Embryonic facial prominence (tissue), 1 donor: ENCODE data around the gene MTFMT.
"Not testable (repeated sequence)": the region's sequence is repeated elsewhere in the genome, so short reads cannot be mapped to it uniquely, and the experiment has no call there.

Experiments used
- DNase-seq: peaks from one replicate; pipeline ENCODE4 v3.0.0-alpha.2; 2016; ENCODE audit errors: extremely low spot score

Gene MTFMT

GRCh38 chr15:65028921-65029735, at the start of gene MTFMT:
Gene MTFMT, minus strand, starts transcription at chr15:65029639. Its CDS starts 26 bp downstream, at chr15:65029613.
- peak; percentile 39 for DNase-seq

DNA sequence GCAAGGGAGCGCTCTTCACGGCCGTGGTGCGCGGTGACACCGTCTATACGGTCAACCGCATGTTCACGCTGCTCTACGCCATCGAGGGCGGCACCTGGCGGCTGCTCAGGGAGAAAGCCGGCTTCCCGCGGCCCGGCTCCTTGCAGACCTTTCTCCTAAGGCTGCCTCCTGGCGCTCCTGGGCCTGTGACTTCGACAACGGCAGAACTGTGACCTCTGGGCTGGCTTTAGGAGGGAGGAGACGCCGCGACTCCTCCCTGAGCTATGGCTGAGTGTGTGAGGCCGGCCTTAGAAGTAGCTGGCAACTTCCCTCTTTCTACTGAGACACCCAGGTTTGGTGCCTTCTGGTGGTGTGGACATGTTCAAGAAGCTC, 48.5 kb upstream of the MTFMT start:
- DNase-seq, result no peak

- DNase-seq, result no peak
Measured at GRCh38 chr15:65077291-65077980, 48.0 kb upstream of the MTFMT start.

- DNase-seq, result no peak
Measured at GRCh38 chr15:65076486-65077290, 47.2 kb upstream of the MTFMT start, which contains the start of gene KBTBD13. Gene KBTBD13, plus strand, starts transcription at chr15:65076746. Its CDS starts 70 bp downstream, at chr15:65076816.

DNA sequence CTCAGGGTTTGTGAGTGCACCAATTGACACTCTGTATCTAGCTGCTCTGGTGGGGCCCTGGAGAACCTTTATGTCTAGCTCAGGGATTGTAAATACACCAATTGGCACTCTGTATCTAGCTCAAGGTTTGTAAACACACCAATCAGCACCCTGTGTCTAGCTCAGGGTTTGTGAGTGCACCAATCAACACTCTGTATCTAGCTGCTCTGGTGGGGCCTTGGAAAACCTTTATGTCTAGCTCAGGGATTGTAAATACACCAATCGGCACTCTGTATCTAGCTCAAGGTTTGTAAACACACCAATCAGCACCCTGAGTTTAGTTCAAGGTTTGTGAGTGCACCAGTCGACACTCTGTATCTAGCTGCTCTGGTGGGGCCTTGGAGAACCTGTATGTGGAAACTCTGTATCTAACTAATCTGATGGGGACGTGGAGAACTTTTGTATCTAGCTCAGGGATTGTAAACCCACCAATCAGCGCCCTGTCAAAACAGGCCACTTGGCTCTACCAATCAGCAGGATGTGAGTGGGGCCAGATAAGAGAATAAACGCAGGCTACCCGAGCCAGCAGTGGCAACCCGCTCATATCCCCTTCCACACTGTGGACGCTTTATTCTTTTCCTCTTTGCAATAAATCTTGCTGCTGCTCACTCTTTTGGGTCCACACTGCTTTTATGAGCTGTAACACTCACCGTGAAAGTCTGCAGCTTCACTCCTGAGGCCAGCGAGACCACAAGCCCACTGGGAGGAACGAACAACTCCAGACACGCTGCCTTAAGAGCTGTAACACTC, 46.4 kb upstream of the MTFMT start:
- not testable (repeated sequence) for DNase-seq

GRCh38 chr15:65074946-65075345, 45.5 kb upstream of the MTFMT start:
- DNase-seq, result not testable (repeated sequence)

DNA sequence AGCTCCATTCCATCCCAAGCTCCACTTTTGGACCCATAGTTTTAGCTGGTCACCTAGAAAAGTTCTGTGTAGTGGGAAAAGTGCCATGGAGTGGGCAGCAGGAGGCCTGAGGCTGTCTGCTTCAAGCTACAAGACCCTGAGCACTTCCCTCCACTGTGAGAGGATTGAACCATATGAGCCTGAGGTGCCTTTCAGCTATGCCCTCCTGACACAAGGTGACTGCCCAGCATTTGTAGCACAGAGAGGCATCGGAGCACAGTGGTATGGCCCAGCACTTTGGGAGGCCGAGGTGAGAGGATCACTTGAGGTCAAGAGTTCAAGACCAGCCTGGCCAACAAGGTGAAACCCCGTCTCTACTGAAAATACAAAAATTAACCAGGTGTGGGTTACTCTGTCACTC, 43.2 kb upstream of the MTFMT start:
- no peak for DNase-seq

DNA sequence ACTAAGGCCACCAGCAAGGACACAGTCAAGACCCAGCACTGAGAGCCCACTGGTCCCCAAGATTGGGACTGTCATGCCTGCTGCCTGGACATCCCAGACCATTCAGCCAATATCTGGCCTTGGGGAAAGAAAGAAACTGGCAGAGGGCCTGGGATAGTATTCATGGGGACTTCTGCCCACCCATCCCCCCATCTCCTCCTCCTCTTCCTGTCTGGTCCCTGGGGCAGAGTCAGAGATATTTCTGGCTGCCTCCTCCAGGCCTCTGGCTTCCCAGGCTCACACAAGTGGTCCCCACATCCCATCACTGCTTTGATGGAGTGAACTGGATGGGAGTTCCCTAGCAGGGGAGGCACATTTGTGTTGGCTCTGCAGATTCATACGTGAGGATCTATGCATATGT, 42.6 kb upstream of the MTFMT start:
- DNase-seq, result no peak

DNA sequence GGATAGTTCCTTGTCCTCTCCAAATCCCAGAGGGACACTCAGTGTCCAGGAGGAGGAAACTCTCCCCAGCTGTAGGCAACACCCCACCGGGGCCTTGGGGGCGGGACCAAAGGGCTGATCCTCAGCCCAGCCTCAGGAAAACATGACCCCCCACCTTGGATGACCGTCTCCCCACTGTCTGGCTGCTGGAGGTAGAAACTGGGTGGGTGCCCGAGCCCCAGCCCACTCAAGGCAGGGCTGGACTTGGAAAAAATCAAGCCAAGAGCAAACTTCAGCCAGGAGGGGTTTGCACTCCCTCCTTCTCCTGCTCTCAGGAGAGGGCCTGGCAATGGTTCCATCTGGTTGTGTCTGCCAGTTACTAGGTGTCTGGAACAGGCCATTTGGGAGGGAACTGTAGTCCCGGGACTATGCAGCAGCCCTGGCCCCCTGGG, 42.0 kb upstream of the MTFMT start:
- DNase-seq, result no peak

DNA sequence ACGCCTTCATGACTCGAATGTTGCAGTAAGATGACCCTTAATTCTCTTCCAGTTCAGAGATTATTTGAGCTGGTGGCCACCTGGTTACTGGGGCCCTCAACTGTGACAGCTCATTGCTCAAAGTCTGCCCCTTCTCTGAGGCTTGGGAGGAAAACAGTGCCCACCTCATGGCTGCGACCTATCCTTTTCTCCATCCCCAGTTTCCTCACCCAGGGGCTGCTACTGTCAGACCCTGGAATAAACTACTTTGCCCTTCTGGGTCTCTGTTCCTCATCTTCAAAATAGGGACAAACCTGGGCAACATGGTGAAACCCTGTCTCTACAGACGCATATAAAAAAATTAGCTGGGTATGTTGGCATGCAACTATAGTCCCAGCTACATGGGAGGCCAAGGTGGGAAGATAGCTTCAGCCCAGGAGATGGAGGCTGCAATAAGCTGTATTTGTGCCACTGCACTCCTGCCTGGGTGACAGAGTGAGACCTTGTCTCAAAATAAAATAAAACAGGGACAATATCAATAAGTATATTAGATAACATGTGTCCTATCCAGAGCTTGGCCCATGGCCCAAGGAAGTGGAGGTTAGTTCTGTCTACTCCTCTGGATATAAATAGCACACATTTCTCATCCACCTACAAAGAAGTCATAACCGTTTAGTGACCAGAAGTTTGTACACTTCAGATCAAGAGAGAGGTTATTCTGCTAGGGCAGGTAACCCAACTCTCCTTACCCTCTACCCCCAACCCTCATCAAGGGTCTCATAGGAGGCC, 40.5 kb upstream of the MTFMT start:
- DNase-seq, result no peak

GRCh38 chr15:65069179-65069578, 39.7 kb upstream of the MTFMT start:
- no peak for DNase-seq

GRCh38 chr15:65068403-65068788, 39.0 kb upstream of the MTFMT start:
- DNase-seq, result no peak

DNA sequence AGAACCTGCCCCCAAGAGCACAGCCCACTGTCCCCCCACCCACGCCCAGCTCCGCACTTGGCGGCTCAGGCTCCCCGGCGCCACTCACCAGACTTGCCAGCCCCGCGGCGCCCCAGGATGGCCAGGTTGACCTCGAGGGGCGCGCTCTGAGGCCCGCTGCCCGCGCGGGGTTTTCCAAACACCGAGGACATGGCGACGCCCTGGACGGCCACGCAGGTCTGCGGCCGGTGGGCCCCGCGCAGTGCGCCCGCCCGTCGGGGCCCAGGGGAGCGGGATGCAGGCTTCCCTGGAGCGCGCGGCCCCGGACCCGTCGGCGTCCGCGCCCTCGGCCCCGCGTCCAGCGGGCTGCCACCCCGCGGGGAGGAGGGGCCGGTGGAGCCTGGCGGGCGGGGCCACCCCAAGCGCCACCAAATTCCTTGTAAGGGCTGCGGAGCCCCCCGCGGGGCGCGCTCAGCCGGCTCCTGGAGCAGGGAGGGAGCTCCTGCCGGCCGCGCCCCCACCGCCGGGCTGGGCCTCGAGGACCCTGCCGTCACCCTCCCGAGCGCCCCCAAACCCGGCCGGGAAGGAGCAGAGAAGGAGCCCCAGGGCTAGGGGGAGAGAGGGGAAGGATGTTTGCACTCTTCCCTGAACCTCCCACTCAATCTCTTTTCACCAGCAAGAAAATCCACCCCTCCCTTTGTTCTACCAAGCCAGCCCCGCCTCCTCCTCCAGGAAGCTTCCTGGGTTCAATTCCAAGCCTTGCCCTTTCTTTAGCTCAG, 38.4 kb upstream of the MTFMT start, which contains the start of gene RASL12:
Gene RASL12 (minus strand): TSS at position 347 of the 758 bp plus-strand sequence. CDS start 156 bp downstream, at position 191.
- no peak for DNase-seq

DNA sequence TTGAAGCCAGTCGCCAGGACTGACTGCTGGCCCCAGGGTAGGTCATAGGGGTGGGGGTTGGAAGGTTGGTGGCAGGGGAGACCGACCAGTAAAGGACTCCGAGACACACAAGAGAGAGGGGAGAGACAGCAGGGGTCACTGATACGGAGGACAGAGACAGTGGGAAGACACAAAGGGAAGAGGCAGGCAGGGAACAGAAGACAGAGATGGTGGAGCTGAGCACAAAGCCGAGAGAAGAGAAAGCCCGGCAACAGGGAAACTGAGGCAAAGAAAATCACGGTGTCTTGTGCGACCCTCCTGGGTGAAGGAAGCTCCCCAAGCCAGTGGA, 37.8 kb upstream of the MTFMT start:
- DNase-seq, result no peak

DNA sequence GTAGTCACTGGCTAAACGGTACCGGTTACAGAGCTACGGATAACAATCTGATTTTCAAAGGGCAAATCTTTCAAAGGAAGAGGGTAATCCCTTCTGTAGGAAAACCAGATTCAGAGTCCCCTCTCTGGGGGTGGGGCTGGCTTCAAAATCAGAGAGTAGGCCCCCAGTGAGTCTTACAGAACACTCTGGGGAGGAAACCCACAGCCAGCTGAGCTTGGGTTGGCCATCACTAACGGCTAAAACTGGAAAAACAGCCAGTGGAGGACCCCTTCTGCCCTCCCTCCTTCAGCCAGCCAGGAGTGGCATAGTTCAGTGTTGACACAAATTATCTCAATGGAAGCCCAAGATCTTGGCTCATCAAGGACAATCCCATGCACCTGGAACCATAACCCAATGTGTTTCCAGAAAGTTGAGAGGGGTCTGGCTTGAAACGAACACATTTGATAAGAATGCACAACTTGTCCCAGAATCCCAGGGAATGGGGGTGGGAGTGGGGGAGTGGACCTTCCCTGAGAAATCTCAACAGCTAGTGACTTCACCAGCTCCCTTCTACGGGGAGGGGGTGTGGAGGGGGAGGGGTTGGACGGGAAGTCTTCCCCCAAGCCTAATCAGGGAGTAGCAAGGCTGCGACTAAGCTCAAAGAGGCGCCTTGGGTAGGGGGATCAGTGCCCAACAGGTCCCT, 37.3 kb upstream of the MTFMT start:
- DNase-seq, result no peak

GRCh38 chr15:65066001-65066634, 36.7 kb upstream of the MTFMT start:
- DNase-seq, result no peak

GRCh38 chr15:65062726-65063125, 33.3 kb upstream of the MTFMT start:
- no peak for DNase-seq

DNA sequence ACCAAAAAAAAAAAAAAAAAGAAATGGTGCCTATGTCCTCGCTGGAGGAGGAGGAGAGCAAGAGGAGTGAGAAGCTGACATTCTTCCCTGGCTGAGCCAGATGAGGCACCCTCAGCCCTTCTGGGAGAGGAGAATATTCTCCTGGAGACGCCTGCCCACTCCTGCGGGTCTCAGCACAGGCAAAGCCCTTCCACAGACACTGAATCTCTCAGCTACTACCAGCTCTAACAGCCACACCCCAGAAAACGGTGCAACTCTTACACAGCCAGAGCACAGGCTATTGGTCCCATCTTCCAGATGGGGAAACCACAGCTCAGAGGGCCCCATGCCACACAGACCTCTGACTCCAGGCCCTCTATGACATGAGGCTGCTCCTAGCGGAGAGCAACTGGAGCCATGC, 32.6 kb upstream of the MTFMT start:
- DNase-seq, result no peak
